DND-41 (cell line): ENCODE data around the gene NUDT22.
A peak's percentile ranks its signal among the peaks of the same experiment; 100 is the strongest.

Experiments used
- ATAC-seq: fragments of 200-7000 bp; cut with Tn5 transposase; 3 replicates; pipeline ENCODE4 v1.9.1; 2021; ENCODE audit warnings: low read depth; ENCODE audit not compliant: insufficient read depth
- DNase-seq: peaks from one replicate; pipeline ENCODE4 v3.0.0-alpha.2; 2020
- H2AFZ ChIP-seq: 2 replicates; pipeline ENCODE4 v1.6.0; 2012; ENCODE audit warnings: low read depth, low read length
- H3K27ac ChIP-seq: 2 replicates; pipeline ENCODE4 v1.5.1; 2012; ENCODE audit warnings: low read length, inconsistent platforms
- H3K27me3 ChIP-seq: fragments of 200-600 bp; sonication (generic); 2 replicates; pipeline ENCODE4 v1.6.0; 2012; ENCODE audit warnings: low read length, mild to moderate bottlenecking, inconsistent platforms; ENCODE audit not compliant: insufficient read depth, poor library complexity
- H3K36me3 ChIP-seq: 2 replicates; pipeline ENCODE4 v1.5.1; 2012; ENCODE audit warnings: low read length, inconsistent platforms; ENCODE audit not compliant: insufficient read depth
- H3K4me1 ChIP-seq: 2 replicates; pipeline ENCODE4 v1.5.1; 2012; ENCODE audit warnings: mild to moderate bottlenecking, low read length; ENCODE audit not compliant: insufficient read depth
- H3K4me2 ChIP-seq: 2 replicates; pipeline ENCODE4 v1.6.0; 2012; ENCODE audit warnings: mild to moderate bottlenecking, moderate library complexity, low read length, inconsistent platforms; ENCODE audit not compliant: insufficient read depth
- H3K4me3 ChIP-seq, 2 experiments: fragments of 200-600 bp in 1 of 2; shearing (Covaris generic) in 1 of 2; 2 replicates each; pipeline ENCODE4 v1.5.1; 2012 to 2016; ENCODE audit warnings: inconsistent platforms in 2 of 2, low read length in 2 of 2, mild to moderate bottlenecking in 2 of 2, low read depth in 1 of 2, moderate library complexity in 1 of 2
- H3K79me2 ChIP-seq: 2 replicates; pipeline ENCODE4 v1.6.0; 2012; ENCODE audit warnings: low read length, inconsistent platforms; ENCODE audit not compliant: insufficient read depth
- H3K9ac ChIP-seq: 2 replicates; pipeline ENCODE4 v1.6.0; 2012; ENCODE audit warnings: low read depth, mild to moderate bottlenecking, inconsistent platforms, low read length, moderate library complexity
- H3K9me3 ChIP-seq: 2 replicates; pipeline ENCODE4 v1.5.1; 2012; ENCODE audit warnings: low read length, moderate library complexity, mild to moderate bottlenecking, inconsistent platforms; ENCODE audit not compliant: insufficient read depth, severe bottlenecking
- H4K20me1 ChIP-seq: 2 replicates; pipeline ENCODE4 v1.6.0; 2012; ENCODE audit warnings: low read length; ENCODE audit not compliant: insufficient read depth
- CTCF ChIP-seq: IDR thresholded peaks from 2 replicates; pipeline ENCODE4 v1.5.1; 2012; ENCODE audit warnings: borderline replicate concordance, low read length, moderate library complexity, mild to moderate bottlenecking; ENCODE audit not compliant: poor library complexity, severe bottlenecking; ENCODE audit errors: extremely low read depth
- EZH2 ChIP-seq: IDR thresholded peaks from 3 replicates; pipeline ENCODE4 v1.6.1; 2012; ENCODE audit warnings: borderline replicate concordance, low read depth, mild to moderate bottlenecking, moderate library complexity, low read length, inconsistent platforms; ENCODE audit not compliant: severe bottlenecking

Gene NUDT22

GRCh38 chr11:64183890-64184289, 42.2 kb upstream of the NUDT22 start:
- no peak for DNase-seq
- Histone ChIP-seq H3K9ac (peak overlapping the region; percentile 90; the same call in 1 of the 2 replicates), H2AFZ (no peak overlapping the region), H3K27ac (no peak overlapping the region), H3K36me3 (peaks cover 16% of the 10 kb centered on the region), H3K4me3 (peak overlapping the region in 1 of 2 experiments; percentile 86; a peak in 2 of 4 replicates), H3K79me2 (peaks cover 23% of the 10 kb centered on the region), H3K4me2 (peak overlapping the region; percentile 95), H4K20me1 (peaks cover 2% of the 10 kb centered on the region), H3K4me1 (peaks cover 26% of the 10 kb centered on the region), H3K9me3 (no peaks in the 10 kb centered on the region), H3K27me3 (no peaks in the 10 kb centered on the region)
- TF ChIP-seq EZH2 (no peak), CTCF (no peak)
- ATAC-seq, result no peak

- H2AFZ ChIP-seq, result peak overlapping the region; percentile 88
- ATAC-seq, result no peak
- H3K79me2 ChIP-seq, result peaks cover 23% of the 10 kb centered on the region
- H3K27me3 ChIP-seq, result no peaks in the 10 kb centered on the region
- H3K27ac ChIP-seq, result peak overlapping the region; percentile 84
- peak overlapping the region; percentile 95 for H3K4me2 ChIP-seq
- H3K9ac ChIP-seq, result peak overlapping the region; percentile 90
- H4K20me1 ChIP-seq, result peaks cover 12% of the 10 kb centered on the region
- no peak for TF ChIP-seq CTCF
- no peak for TF ChIP-seq EZH2
- DNase-seq, result no peak
- peaks cover 23% of the 10 kb centered on the region for H3K36me3 ChIP-seq
- H3K4me1 ChIP-seq, result peaks cover 34% of the 10 kb centered on the region
- peak overlapping the region; percentile 66 to 86 for H3K4me3 ChIP-seq
- no peaks in the 10 kb centered on the region for H3K9me3 ChIP-seq
Measured at GRCh38 chr11:64185175-64185692, 40.8 kb upstream of the NUDT22 start.

GRCh38 chr11:64185693-64186491, 40.2 kb upstream of the NUDT22 start, which contains the start of gene STIP1:
Gene STIP1 (plus strand): TSS chr11:64186171. CDS start chr11:64186262, 91 bp downstream.
- peak within 1 kb of the TSS; percentile 88 for H2AFZ ChIP-seq
- peaks cover 23% of the 10 kb centered on the region for H3K79me2 ChIP-seq
- H3K9me3 ChIP-seq, result no peaks in the 10 kb centered on the region
- peaks cover 29% of the 10 kb centered on the region for H3K36me3 ChIP-seq
- DNase-seq (peak; percentile 100), ATAC-seq (peak; percentile 92)
- H3K4me1 ChIP-seq, result peaks cover 34% of the 10 kb centered on the region
- H3K4me3 ChIP-seq, result peak within 1 kb of the TSS; percentile 66 to 86
- TF ChIP-seq CTCF (peak; percentile 63), EZH2 (no peak)
- peaks cover 18% of the 10 kb centered on the region for H4K20me1 ChIP-seq
- H3K4me2 ChIP-seq, result peak within 1 kb of the TSS; percentile 95
- no peaks in the 10 kb centered on the region for H3K27me3 ChIP-seq
- peak within 1 kb of the TSS; percentile 84 for H3K27ac ChIP-seq
- H3K9ac ChIP-seq, result peak within 1 kb of the TSS; percentile 90
